HT1080 (cell line): Measurements from ENCODE around the gene SECISBP2L. TPM values are rescaled to one million over a fixed set of nuclear protein-coding genes. Genes with fewer than 3 reads are reported as not detected.

Experiments used
- DNase-seq: peaks from one replicate; pipeline ENCODE4 v3.0.0-alpha.2; 2015; ENCODE audit warnings: low read depth
- small RNA-seq: library from RNA; depleted of rRNA; stranded (forward); fragments of <200 nt; gene quantifications from one replicate; pipeline ENCODE3, GENCODE V24; 2014
- total RNA-seq: library from RNA; depleted of rRNA; stranded (reverse); fragments of >200 nt; shearing (Covaris generic); gene quantifications from 2 replicates; pipeline ENCODE4 v1.2.3, GENCODE V29; 2014; rRNA removed

The SECISBP2L gene
- total RNA-seq, 1 experiment from 2014 or later = 10.0 TPM

DNA sequence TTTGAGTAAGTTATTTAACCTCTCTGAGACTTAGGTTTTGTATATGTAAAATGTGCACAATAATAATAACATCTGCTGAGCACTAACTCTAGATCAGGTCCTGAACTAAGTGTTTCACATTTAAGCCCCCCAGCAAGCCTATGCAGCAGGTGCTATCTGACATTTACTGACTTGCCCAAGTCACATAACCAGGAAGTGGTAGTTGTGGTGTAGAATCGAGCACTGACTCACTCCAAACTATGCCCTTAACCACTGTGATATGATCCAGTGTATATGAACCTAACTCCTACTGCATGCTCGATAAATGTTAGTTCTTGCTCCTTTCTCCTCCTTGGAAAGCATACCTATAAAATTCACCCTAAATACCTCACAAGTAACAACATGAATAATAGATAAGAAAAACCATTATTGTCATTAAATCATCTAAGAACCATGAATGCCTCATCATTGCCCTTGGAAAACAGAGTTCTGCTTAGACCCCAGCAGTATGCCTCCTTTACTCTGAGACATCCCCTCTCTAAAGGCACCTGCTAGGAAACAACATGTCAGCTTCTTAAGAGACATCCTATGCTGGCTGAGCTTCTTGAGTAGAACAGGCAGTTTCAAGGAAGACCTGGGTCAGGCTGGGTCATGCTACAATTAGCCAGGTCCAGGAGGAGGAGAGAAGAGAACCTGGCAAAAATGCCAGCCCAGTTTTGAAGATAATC lies 79.5 kb downstream of the SECISBP2L start:
- DNase-seq = peak; percentile 88

DNA sequence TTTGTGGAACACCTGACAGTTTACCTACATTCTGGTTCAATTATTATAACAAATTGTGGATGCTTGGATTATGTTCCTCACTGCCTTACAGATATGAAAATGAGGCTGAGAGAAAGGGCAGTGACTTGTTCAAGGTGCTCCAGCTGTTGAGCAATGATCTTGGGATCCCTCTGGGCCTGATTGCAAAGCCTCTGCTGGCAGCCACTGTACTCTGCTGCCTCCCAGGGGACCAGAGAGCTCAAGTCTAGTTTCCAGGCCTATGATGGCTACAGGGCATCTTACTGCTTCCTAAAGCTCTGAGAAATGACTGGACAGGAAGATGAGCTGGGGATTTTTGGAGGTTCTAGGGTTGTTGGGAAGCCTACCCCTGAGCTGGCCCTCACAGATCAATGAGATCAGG lies 80.3 kb downstream of the SECISBP2L start:
- DNase-seq = peak; percentile 75

DNA sequence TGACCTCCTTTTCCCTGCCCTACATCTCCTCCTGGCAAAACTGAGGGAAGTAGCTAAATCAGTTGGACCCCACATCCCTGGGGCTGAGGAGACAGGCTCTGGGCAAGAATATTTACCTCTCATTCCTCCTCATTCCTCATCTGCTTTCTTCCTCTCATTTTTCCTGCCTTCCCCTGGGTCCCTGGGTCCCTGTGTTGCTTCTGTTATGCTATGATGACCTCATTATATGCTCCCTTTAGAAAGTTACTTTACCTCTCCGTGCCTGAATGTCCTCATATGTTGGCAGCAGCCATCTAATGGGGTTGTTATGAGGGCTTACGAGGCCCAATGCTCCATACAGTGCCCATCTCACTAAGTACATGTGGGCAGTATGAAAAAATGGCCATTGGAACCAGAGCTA lies 81.3 kb downstream of the SECISBP2L start:
- no peak for DNase-seq

DNA sequence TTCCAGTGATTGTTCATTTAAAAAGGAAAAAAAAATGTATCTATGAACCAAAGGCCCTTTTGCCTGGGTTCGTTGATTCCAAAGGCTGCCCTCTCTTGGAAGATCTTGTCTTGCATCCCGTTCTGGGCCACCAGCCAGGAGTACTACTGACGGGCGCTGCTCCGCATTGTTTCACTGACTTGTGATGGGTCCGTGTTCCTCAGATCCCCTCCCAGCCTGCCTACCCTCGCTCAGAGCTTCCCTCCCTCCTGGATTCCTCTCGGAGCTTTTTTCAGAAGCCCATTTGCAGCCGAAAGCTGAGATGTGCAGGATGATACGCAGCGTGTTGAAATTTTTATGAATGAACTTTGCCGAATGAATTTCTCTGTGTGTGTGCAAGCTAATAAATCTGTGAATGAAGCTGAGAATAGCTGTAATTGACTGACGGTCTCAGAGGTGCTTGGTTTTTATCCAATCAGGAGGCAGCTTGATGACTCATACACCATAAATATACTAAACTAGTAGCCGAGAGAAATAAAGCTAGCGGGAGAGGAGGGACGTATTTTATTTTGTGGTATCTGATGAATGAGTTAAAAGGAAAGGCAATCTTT lies 82.6 kb downstream of the SECISBP2L start, which contains the start of gene SHC4:
Gene SHC4 (minus strand): TSS at position 396 of the 590 bp plus-strand sequence. CDS start 904 bp downstream, outside the sequence.
- DNase-seq = peak; percentile 84

DNA sequence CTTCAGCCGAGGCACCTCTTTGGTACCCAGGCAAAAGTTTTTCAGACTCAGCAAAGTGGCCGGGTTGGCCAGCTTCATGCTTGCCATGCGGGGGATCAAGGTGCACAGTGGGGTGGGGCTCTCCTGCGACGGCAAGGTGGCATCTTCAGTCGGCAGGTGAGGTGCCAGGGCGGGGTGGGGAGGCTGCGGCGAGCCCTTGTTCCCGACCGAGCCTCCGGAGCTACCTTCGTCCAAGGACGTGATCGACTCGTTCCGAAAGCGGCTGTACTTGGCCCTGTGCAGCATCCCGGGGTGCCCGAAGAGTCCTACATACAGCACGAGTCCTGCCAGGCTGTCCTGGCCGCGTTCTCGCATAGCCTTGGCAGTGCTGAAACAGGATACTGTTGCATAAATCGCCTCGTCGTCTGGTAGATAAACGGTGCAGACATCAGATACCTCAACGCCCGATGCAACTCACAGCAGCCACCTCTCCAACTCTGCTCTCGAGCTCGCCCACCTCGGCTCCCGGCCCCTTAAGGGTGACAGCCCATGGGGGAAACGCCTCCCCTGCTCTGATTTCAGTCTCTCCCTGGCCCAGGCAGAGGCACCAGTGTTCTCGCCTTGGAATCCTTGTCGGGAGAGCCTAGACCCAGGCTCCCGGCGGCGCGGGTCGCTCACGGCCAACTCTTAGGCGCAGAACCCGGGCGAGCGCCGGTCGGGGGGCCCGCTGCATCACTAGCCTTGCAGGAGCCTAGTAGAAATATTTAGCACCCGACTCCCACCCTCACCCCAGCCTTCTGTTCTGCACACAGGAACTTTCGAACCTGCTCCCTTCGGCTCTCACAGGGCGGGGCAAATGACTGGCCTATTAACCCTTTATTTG lies 83.4 kb downstream of the SECISBP2L start:
- no peak for DNase-seq

DNA sequence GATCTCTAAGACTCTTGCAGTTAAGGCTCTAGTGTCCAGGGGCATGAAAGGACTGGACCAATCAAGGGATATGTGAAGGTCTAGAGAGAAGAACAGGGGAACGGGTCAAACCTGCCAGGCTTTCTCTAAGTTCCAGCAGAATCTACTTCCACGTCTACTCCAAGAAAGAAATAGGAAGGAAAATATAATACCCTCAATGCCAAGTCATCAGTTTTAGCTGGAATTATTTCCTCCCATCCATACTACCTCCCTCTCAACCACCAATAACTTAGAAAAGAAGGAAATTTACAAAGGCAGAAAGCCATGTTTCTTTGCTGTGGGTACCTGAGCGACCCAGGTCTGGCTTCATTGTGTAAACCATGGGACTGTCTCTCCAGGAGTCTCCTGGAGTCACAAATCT lies 90.3 kb downstream of the SECISBP2L start:
- no peak for DNase-seq

DNA sequence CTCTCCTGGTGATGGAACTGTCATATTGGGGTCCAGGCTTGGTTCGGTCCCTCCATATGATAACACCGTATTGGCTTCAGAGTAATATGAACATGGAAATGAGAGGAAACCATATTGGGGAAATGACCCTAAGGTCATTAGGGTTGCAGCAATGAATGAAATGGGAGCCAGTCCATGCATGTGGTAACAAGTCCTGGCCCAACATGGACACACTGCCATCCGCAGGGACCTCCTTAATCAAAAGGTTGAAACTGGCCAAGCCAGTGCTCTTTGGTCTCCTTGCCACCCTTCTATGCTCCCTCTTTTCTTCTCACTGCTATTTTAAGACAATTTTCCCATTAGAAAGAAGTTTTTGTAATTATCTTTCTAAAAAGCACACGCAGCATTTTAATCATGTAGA lies 90.9 kb downstream of the SECISBP2L start:
- DNase-seq = no peak

DNA sequence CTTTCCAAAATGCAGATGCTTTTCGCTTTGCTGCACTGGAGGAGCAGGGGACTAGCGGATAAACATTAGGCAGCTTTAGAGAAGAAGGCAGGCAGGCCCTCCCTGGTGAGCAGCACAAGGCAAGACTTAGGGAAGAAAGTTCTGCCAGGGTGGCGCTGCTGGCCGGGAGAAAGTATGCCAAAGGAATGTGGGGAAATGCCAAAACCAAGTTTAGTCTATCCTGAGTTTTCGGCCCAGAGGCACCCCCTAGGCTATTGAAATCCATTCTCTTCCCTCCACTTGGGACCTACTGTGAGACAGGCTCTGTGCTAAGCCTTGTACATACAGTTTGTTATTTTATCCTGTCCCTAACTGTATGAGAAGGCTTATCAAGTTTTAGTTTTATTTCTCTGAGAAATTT lies 91.7 kb downstream of the SECISBP2L start:
- DNase-seq = no peak

DNA sequence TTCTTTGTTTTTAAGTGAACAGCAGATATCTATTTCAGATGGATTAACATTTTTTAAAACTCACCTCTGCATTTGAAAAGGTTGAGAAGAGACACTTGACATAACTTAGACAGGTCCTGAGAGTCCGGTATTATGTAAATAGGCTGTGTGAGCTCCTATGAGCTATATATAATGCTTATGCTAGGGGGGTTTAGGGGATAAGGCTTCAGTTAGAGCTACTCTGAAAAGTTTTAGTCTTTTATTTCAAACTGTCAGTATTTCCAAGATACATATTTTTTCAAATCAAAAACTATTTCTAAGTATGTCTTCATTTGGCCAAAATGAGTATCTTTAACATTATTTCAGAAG lies 99.4 kb downstream of the SECISBP2L start:
- DNase-seq = no peak

DNA sequence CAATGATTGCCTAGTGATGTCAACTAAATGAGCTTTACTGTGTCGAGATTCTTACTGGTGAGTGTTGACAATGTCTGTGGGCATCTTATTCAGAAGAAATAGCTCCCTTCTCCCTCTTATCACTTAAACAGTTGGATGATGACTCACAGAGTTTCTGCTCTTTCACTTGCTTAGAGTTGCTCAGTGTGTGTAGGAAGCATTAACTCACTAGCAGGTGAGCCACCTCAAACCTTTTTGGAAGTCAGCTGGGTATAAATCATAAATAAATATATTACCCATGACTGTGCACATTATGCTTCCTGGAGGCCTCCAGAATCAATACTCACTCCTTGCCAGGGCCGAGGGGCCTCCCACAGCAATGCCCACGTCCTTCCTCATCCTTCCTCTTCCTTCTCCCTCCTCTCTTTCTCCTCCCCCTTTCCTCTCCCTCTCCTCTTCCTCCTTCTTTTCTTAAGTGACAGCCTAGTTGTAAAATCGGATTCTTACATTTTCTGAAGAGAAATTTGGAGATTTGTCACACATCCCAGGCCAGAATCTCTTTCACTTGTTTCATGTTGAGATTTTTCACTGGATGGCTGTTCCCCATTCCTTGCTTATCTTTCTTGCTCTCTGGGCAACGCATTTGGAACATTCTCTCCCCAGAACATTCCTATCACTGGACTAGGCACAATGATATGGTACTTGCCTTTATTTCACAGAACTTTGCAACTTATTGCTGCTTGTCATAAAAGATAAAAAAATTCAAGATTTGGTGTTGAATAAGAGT lies 100.0 kb downstream of the SECISBP2L start:
- DNase-seq = peak; percentile 80

DNA sequence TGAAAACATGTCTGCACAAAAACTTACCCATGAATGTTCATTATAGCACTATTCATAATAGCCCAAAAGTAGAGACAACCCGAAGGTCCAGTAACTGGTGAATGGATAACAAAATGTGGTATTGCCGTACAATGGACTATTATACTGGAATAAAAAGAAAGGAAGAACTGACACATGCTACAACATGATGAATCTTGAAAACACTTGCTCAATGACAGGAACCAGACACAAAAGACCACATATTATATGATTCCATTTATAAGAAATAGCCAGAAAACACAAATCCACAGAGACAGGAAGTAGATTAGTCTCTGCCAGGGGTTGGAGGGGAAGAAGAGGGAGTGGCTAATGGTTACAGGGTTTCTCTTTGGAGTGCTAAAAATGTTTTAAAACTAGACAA lies 100.9 kb downstream of the SECISBP2L start:
- no peak for DNase-seq

DNA sequence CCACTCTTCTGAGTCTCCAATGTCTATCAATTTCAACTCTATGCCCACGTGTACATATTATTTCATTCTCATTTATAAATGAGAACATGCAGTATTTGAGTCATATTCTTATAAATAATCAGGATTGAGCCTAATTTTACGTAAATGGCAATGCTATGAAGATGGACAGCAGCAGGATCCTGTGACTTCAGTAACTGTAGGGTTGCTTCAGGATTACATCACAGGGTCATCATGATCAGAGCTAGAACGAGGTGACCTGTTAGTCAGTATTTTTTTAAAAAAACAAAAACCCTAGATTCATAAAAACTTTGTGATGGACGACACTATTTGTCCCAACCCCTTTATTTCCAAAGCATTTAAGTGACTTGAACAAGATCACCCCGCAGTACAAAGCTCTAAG lies 104.3 kb downstream of the SECISBP2L start:
- DNase-seq = no peak

DNA sequence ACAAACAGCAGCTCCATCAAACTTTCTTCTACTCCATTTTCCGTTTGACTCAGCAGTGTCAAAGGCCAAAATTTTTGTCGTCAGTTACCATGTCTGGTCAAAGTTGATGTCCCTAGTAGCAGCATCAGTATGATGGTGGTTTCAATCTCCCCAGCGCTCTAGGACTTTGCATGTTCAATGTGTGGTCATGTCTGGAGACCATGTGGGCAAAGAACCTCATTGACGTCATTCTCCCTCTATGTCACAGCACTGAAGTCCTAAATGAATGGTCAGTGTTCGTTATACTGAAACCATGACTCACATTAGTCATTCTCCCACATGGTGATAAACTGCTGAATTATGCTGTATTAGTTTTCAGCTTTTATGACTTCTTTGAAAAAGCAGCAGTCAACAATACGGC lies 105.7 kb downstream of the SECISBP2L start:
- DNase-seq = peak; percentile 92

DNA sequence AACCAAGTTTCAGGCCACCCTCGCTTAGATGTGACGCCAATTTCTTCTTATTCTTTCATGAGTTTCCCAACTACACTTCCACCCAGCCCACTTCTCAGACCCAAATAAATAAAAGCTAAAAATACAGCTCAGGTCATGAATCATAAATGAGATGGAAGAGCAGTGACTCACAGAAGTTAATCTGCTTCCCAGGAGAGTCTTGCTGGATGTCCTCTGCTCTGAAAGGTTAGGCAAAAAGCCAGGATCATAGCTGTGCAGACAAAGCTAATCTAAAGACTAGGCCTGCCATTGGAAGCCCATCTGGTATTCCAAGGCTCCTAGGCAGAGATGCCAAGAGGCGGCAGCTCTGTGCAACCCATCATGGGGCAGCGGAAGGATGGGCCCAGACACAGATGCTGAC lies 106.6 kb downstream of the SECISBP2L start:
- peak; percentile 97 for DNase-seq

Small RNA genes within 50 kb of the gene (small RNA-seq; reads per million reads assigned to genes)
- not detected for gene RF00019

Other genes with a start within 250 kb of the SECISBP2L start
- gene CEP152, start 235.4 kb downstream of the SECISBP2L start, total RNA-seq = 6.3 and 14.5 TPM in 2 replicates
- gene EID1, start 168.3 kb downstream of the SECISBP2L start, total RNA-seq = 144 and 193 TPM in 2 replicates
- gene SHC4, start 82.5 kb downstream of the SECISBP2L start, total RNA-seq = 1.0 and 2.0 TPM in 2 replicates
- gene COPS2, start 109.2 kb upstream of the SECISBP2L start, total RNA-seq = 58.6 and 64.6 TPM in 2 replicates
- 31.6 and 35.9 TPM in 2 replicates for gene GALK2, start 123.8 kb upstream of the SECISBP2L start, total RNA-seq